NCI-H748 treated with DMSO at 0.1 percent for 48 hours (cell line): ENCODE data around the gene TRERF1.

Experiments
- DNase-seq: peaks from one replicate; lab custom pipeline; 2025; lab: John Stamatoyannopoulos, UW

Gene TRERF1

GRCh38 chr6:42393339-42393738, 58.4 kb downstream of the TRERF1 start:
- DNase-seq = no peak

DNA sequence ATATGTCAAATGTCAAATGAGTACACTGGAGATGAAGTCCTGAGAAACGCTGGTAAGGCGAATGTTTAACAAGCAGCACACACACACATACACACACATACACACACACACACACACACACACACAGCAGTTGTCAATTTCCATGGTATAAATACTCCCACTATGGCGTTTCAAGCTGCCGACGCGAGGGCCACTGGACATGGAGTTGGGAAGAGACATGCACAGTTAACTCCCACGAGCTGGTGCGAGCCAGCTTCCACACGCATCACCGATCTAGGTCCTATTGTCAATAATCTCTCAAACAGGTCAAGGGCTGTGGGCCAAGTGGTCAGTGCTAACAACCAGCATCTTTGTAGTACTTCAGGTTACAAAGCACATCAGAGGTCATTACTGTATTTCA, 58.9 kb downstream of the TRERF1 start:
- no peak for DNase-seq

- DNase-seq = no peak
Observed at GRCh38 chr6:42391441-42391840, 60.3 kb downstream of the TRERF1 start.

DNA sequence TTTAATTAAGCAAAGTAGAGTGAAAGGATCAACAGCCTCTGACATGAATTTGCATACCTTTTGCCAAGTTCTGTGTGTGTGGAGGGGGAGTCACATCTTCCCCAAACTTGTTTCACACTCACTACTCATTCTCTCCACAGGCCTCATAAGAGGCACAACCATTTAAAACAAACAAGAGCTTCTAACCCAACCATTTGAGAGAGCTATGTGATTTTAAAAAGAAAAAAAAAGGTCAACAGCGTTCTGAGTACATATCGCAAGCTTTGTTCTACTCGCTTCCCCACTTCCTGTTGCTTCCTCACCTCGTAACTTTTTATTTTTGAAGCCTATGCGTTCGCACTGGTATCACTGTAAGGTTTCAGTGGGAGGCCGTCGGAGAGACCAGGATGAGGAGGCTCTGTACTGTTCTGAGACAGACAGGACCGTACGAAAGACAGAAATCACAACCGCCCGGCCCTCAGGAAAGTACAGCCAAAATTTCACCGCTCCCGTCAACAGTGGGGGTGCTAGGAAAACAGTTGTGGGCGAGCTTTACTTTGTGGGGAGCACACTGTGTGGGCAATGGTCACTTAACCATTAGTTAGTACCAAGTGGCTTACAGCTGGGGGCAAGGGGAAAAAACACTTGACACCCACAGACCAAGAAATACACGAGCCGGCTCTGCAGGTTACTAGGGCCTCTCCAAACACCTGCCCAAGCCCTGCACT, 61.3 kb downstream of the TRERF1 start:
- DNase-seq = no peak

DNA sequence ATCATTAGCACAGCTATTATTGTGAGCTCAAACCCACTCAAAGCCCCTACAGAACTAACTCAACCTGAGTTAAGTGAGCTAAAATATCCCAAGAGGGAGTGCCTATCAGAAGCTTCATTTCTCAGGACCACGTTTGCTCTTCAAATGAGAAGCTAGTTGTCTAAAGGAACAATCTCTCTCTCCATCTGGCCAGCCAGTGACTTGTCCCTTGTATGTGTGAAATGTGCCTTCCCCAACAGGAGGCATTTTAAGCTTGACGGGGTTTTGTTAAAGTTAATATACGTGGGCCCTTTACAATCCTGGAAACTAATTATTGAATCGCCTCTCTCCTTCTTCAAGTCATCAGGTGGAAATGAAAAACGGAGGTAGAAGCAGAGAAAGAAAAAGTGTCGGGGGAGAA, 62.0 kb downstream of the TRERF1 start:
- no peak for DNase-seq

- no peak for DNase-seq
Observed at GRCh38 chr6:42388046-42388445, 63.7 kb downstream of the TRERF1 start.

DNA sequence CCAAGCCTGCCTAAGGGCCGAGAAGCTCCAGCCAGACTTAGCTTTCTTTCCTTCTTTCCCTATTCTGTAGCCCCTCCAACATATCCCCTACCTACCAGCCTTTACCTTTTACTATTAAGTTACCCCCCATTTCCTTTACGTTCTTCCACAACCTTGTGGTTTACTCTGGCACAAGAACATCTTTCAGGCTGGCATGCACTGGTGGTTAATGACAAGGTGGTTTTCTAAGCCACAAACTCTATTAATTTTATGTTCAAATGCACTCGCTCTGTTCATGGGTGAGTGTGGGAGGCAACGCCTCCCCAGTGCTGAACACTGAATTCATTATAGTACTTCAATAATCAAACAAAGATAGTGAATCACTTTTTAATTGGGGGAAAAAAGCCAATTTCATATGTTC, 64.4 kb downstream of the TRERF1 start:
- DNase-seq = no peak

DNA sequence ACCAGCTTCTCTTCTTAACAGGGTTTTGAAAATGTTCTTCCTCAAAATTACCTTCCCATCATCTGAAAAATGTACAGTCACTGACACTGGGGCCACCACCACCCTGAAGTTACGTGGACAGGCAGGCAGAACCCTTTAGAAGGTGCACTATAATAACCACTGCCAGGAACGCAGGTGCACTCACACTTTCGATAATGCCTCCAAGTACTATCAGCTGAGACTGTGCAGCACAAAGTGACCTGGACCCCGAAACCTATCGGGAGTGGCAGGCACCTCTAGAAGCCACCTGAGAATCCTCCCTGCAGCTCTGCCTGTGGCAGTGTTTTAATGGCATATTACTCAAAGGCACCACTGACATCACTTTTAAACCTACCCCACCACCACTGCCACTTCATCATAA, 66.4 kb downstream of the TRERF1 start:
- no peak for DNase-seq

DNA sequence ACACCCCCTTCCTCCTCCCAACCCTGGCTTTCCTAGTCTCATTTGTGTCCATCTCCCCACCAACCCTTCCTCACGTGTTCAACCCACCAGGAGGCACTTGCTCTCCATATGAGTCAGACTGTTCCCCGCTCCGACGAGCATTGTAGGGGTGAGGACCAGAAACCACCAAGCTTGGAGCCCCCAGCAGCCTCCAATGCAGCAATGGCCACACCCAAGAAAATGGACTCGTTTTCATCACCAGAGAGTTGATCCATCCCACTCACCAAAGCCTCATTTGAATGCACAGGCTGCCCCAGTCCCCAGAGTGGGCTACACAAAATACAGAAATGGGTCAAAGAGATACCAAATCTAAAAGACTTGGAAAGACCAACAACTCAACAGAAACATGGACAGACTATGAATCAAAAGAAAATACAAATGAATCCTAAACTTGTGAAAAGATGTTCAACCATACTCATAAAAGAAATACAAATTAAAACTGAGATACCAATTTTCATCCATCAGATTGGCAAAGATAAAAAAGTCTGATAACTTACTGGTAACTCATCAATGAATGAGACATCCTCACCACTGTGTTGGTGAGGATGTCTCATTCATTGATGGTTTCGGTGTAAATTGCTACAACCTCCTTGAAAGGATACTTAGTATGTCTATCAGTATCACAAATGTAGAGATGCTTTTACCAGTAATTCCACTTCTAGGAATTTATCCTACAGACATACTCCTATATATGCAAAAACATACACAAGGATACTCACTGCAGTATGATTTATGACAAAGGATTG, 68.1 kb downstream of the TRERF1 start:
- DNase-seq = no peak

DNA sequence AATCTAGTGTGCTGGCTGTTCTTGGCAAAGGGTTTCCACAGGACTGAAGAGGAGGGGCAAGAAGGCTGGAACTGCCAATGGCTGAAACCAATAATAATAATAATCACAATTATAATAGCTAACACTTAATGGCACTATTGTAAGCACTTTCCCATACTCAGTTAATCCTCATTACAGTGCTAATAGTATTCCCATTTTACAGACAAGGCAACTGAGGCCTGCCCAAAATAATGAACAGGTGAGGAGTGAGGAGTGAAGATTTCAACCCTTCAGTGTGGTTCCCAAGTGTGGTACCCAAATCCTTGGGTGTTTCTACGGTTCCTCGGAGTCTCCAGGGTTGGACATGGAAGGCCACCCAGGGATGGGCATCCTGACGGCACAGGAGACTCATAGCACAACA, 69.9 kb downstream of the TRERF1 start:
- no peak for DNase-seq

GRCh38 chr6:42380228-42380979, 71.3 kb downstream of the TRERF1 start:
- no peak for DNase-seq

DNA sequence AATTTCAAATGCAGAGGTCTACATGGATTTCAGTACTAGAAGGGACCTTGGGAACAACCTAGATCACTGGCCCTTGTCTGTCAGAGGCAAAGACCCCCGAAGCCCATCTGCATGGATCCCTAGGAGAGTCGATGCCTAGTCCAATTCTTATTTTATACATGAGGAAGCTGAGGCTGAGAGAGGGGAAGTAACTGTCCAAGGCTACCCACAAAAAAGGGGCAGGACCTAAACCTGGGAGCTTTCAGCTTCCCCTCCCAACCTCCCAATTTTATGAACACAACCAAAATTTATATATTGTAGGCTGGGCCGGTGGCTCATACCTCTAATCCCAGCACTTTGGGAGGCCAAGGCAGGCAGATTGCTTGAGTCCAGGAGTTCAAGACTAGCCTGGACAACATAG, 73.2 kb downstream of the TRERF1 start:
- DNase-seq = no peak

GRCh38 chr6:42378125-42378524, 73.6 kb downstream of the TRERF1 start:
- DNase-seq = no peak

- no peak for DNase-seq
Observed at GRCh38 chr6:42375007-42375635, 76.6 kb downstream of the TRERF1 start.

GRCh38 chr6:42374018-42374669, 77.6 kb downstream of the TRERF1 start:
- no peak for DNase-seq

DNA sequence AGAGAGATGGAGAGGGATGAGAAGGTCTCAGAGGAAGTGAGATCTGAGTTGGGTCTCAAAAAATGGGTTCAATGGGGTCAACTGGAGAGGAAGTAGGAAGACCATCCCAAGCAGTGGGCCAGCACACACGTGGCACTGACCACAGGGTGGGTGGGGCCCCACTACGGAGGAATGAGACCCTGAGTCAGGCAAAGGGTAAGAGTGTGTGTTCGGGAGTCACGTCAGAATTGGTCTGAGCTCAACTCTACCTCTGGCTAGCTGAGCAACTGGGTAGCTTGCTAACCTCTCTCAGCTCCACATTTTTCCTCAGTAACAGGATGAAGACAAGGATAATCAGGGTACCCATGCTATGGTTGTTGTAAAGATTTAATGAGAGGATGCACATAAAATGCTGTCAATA, 79.0 kb downstream of the TRERF1 start:
- DNase-seq = no peak

DNA sequence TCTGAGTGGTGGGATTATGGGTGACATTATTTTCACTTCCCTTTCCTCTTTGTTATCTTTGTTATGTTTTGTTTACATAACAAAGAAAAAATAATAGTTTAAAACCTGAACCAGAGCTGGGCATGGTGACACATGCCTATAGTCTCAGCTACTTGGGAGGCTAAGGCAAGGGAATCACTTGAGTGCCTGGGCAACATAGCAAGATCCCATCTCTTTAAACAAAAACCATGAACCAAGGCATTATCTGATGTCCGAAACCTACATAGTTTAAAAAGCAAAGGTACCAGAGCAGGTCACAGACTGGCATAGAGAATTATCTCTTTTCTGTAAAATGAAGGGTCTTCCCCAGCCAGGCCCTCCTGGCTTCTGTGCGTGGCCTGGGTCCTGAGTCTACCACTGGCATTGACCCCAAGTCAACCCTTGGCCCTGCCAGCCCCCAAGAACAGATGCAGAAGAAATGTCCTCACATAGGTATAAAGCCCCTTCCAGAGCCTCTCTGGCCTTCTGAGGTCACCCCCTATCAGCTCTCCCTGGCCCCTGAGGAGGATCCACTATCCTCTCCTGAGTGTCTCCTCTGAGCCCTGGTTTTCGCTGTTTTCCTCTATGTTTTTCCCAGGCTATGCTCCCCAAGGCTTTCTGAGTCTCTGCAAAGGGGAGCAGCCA, 81.3 kb downstream of the TRERF1 start:
- no peak for DNase-seq

- no peak for DNase-seq
Observed at GRCh38 chr6:42369568-42369967, 82.2 kb downstream of the TRERF1 start.

- no peak for DNase-seq
Observed at GRCh38 chr6:42368181-42368580, 83.5 kb downstream of the TRERF1 start.

- no peak for DNase-seq
Observed at GRCh38 chr6:42367353-42368011, 84.2 kb downstream of the TRERF1 start.

GRCh38 chr6:42366999-42367352, 84.8 kb downstream of the TRERF1 start:
- no peak for DNase-seq
